Uterus (tissue), 2 donors: ENCODE results near the gene CDC42.
"Not testable (repeated sequence)": the region's sequence is repeated elsewhere in the genome, so short reads cannot be mapped to it uniquely, and the experiment has no call there.

Experiments used
- POLR2A ChIP-seq, 2 donors: fragments of 450-650 bp; IDR thresholded peaks; one replicate each; pipeline ENCODE4 v1.6.1; 2016; ENCODE audit warnings: antibody characterized with exemption in 2 of 2, mild to moderate bottlenecking in 1 of 2, moderate library complexity in 1 of 2
- TF ChIP-seq, protein P1 (sequence below), 4 experiments: fragments of 200-600 bp in 2 of 4; fragments of 450-650 bp in 2 of 4; sonication (generic) in 2 of 4; IDR thresholded peaks; one replicate each; pipeline ENCODE4 v1.5.1; 2016 to 2019; ENCODE audit warnings: antibody characterized with exemption in 4 of 4, mild to moderate bottlenecking in 2 of 4, moderate library complexity in 1 of 4

- TF ChIP-seq POLR2A (IDR thresholded peaks at IDR 0.05): not testable (repeated sequence)
- TF ChIP-seq, protein P1, sequence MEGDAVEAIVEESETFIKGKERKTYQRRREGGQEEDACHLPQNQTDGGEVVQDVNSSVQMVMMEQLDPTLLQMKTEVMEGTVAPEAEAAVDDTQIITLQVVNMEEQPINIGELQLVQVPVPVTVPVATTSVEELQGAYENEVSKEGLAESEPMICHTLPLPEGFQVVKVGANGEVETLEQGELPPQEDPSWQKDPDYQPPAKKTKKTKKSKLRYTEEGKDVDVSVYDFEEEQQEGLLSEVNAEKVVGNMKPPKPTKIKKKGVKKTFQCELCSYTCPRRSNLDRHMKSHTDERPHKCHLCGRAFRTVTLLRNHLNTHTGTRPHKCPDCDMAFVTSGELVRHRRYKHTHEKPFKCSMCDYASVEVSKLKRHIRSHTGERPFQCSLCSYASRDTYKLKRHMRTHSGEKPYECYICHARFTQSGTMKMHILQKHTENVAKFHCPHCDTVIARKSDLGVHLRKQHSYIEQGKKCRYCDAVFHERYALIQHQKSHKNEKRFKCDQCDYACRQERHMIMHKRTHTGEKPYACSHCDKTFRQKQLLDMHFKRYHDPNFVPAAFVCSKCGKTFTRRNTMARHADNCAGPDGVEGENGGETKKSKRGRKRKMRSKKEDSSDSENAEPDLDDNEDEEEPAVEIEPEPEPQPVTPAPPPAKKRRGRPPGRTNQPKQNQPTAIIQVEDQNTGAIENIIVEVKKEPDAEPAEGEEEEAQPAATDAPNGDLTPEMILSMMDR (IDR thresholded peaks at IDR 0.05): not testable (repeated sequence)
Measured at GRCh38 chr1:22003959-22004358, 48.5 kb upstream of the CDC42 start.
